Gastrocnemius medialis (tissue), 4 donors: ENCODE results near the gene RAB40C. TPM values are rescaled to one million over a fixed set of nuclear protein-coding genes. Genes with fewer than 3 reads are reported as not detected.

ENCODE experiments used
- ATAC-seq, 2 donors: fragments of 150-250 bp; one replicate each; pipeline ENCODE4 v1.9.1; 2016
- DNase-seq, 2 donors: peaks; one replicate each; pipeline ENCODE4 v3.0.0-alpha.2; 2019
- H3K27ac ChIP-seq, 4 donors: fragments of 200-600 bp; sonication (generic); 1 replicate in 1 of 4; 2 replicates in 3 of 4; pipeline ENCODE4 v1.5.1; 2016 to 2018; ENCODE audit warnings: mild to moderate bottlenecking in 2 of 4, moderate library complexity in 1 of 4
- H3K27me3 ChIP-seq, 3 donors: fragments of 200-600 bp; sonication (generic) in 2 of 3; 1 replicate in 1 of 3; 2 replicates in 2 of 3; pipeline versions ENCODE4 v1.5.1 to v1.6.0; 2016 to 2019; ENCODE audit warnings: mild to moderate bottlenecking in 1 of 3, moderate library complexity in 1 of 3
- H3K36me3 ChIP-seq, 2 donors: fragments of 200-600 bp; sonication (generic) in 1 of 2; one replicate each; pipeline ENCODE4 v1.5.1; 2017 to 2018
- H3K4me1 ChIP-seq, 2 donors: fragments of 200-600 bp; sonication (generic) in 1 of 2; one replicate each; pipeline ENCODE4 v1.5.1; 2016 to 2017; ENCODE audit warnings: mild to moderate bottlenecking in 2 of 2
- H3K4me3 ChIP-seq, 4 donors: fragments of 200-600 bp; sonication (generic) in 3 of 4; 1 replicate in 1 of 4; 2 replicates in 3 of 4; pipeline ENCODE4 v1.5.1; 2016 to 2019; ENCODE audit warnings: mild to moderate bottlenecking in 2 of 4
- H3K9me3 ChIP-seq, 3 donors: fragments of 200-600 bp; sonication (generic) in 2 of 3; 1 replicate in 1 of 3; 2 replicates in 2 of 3; pipeline ENCODE4 v1.5.1; 2016 to 2019
- CTCF ChIP-seq, 5 experiments: fragments of 450-650 bp in 3 of 5; fragments of 200-600 bp in 2 of 5; sonication (generic) in 2 of 5; IDR thresholded peaks in 4 of 5; conservative IDR thresholded peaks in 1 of 5; 1 replicate in 4 of 5; 2 replicates in 1 of 5; pipeline ENCODE4 v1.5.1; 2016 to 2019; ENCODE audit warnings: antibody characterized with exemption in 5 of 5, mild to moderate bottlenecking in 3 of 5, moderate library complexity in 3 of 5
- POLR2A ChIP-seq, 2 donors: fragments of 450-650 bp; IDR thresholded peaks; one replicate each; pipeline ENCODE4 v1.6.1; 2017; ENCODE audit warnings: antibody characterized with exemption in 2 of 2, mild to moderate bottlenecking in 2 of 2, moderate library complexity in 2 of 2
- in situ Hi-C, 4 donors: fragments of 200-750 bp; cut with MboI; loops; one replicate each; pipeline versions ENCODE4 v1.15.0 to v1.8.0; 2017; ENCODE audit warnings: low sequenced_read_pairs in 4 of 4
- intact Hi-C: fragments of 100-400 bp; cut with DNase I; formaldehyde crosslinking; loops from one replicate; pipeline ENCODE4 v1.15.1; 2023; ENCODE audit warnings: low total_unique reads
- total RNA-seq, 4 donors: library from RNA; depleted of rRNA; stranded (reverse); fragments of >200 nt; gene quantifications; one replicate each; pipeline versions ENCODE4 v1.1.0 to v1.2.3, GENCODE V29; 2016

The RAB40C gene
- total RNA-seq, 4 donors from 2014 or later: 15.6 to 29.3 (median 21.4) TPM

- no peaks in the 10 kb centered on the region for H3K4me1 ChIP-seq
- no peak for DNase-seq
- H3K27ac ChIP-seq: no peak overlapping the region
- H3K9me3 ChIP-seq: no peaks in the 10 kb centered on the region
- no peak overlapping the region for H3K4me3 ChIP-seq
- no peaks in the 10 kb centered on the region for H3K27me3 ChIP-seq
- in situ Hi-C loops: no loop called here
- peaks cover 0 to 37% of the 10 kb centered on the region in 2 donors for H3K36me3 ChIP-seq
- no peak for TF ChIP-seq CTCF (IDR thresholded peaks at IDR 0.05 in 4 of 5, conservative IDR thresholded peaks at IDR 0.05 in 1 of 5)
- TF ChIP-seq POLR2A (IDR thresholded peaks at IDR 0.05): no peak
- intact Hi-C loops: no loop called here
- ATAC-seq: no peak
These were observed 37.7 kb upstream of the RAB40C start for GRCh38 chr16:552171-552570.

GRCh38 chr16:553601-554296, 36.1 kb upstream of the RAB40C start:
- H3K27ac ChIP-seq: no peak overlapping the region
- H3K4me3 ChIP-seq: no peak overlapping the region
- no peak for DNase-seq
- H3K27me3 ChIP-seq: peaks cover 4 to 6% (median 6%) of the 10 kb centered on the region in 3 donors
- no peaks in the 10 kb centered on the region for H3K9me3 ChIP-seq
- H3K36me3 ChIP-seq: peaks cover 0 to 30% of the 10 kb centered on the region in 2 donors
- in situ Hi-C loops: no loop called here
- H3K4me1 ChIP-seq: no peaks in the 10 kb centered on the region
- no peak for TF ChIP-seq POLR2A (IDR thresholded peaks at IDR 0.05)
- TF ChIP-seq CTCF (IDR thresholded peaks at IDR 0.05 in 4 of 5, conservative IDR thresholded peaks at IDR 0.05 in 1 of 5): no peak
- ATAC-seq: no peak
- intact Hi-C loops: no loop called here

GRCh38 chr16:554297-554621, 35.6 kb upstream of the RAB40C start:
- DNase-seq: no peak
- peaks cover 8 to 10% (median 9%) of the 10 kb centered on the region in 3 donors for H3K27me3 ChIP-seq
- H3K9me3 ChIP-seq: no peaks in the 10 kb centered on the region
- H3K4me3 ChIP-seq: no peak overlapping the region
- in situ Hi-C loops (no loop called here), intact Hi-C loops (no loop called here)
- TF ChIP-seq POLR2A (IDR thresholded peaks at IDR 0.05) (no peak), CTCF (IDR thresholded peaks at IDR 0.05 in 4 of 5, conservative IDR thresholded peaks at IDR 0.05 in 1 of 5) (no peak)
- no peak for ATAC-seq
- H3K36me3 ChIP-seq: peaks cover 0 to 28% of the 10 kb centered on the region in 2 donors
- no peak overlapping the region for H3K27ac ChIP-seq
- H3K4me1 ChIP-seq: no peaks in the 10 kb centered on the region

- no peaks in the 10 kb centered on the region for H3K4me1 ChIP-seq
- intact Hi-C loops: no loop called here
- H3K4me3 ChIP-seq: no peak overlapping the region
- in situ Hi-C loops: no loop called here
- ATAC-seq: no peak
- DNase-seq: no peak
- no peaks in the 10 kb centered on the region for H3K9me3 ChIP-seq
- peaks cover 12 to 16% (median 14%) of the 10 kb centered on the region in 3 donors for H3K27me3 ChIP-seq
- no peak for TF ChIP-seq POLR2A (IDR thresholded peaks at IDR 0.05)
- TF ChIP-seq CTCF (IDR thresholded peaks at IDR 0.05 in 4 of 5, conservative IDR thresholded peaks at IDR 0.05 in 1 of 5): no peak
- no peak overlapping the region for H3K27ac ChIP-seq
- peaks cover 0 to 25% of the 10 kb centered on the region in 2 donors for H3K36me3 ChIP-seq
These were observed 35.1 kb upstream of the RAB40C start for GRCh38 chr16:554640-555365.
